Ovary (tissue), 9 donors: Measurements from ENCODE around the gene MRPL50. TPM values are rescaled to one million over a fixed set of nuclear protein-coding genes. Genes with fewer than 3 reads are reported as not detected.

Experiments used
- DNase-seq, 5 donors: peaks; one replicate each; pipeline ENCODE4 v3.0.0-alpha.2; 2019 to 2020
- H3K27ac ChIP-seq, 2 donors: fragments of 200-600 bp; one replicate each; pipeline versions ENCODE4 v1.5.1 to v1.8.0; 2019 to 2022
- H3K27me3 ChIP-seq: fragments of 200-600 bp; one replicate; pipeline ENCODE4 v1.8.0; 2022
- H3K36me3 ChIP-seq: fragments of 200-600 bp; sonication (generic); one replicate; pipeline ENCODE4 v1.5.1; 2019
- H3K4me1 ChIP-seq: one replicate; pipeline ENCODE4 v1.8.1; 2013; ENCODE audit warnings: mild to moderate bottlenecking, moderate library complexity; ENCODE audit not compliant: insufficient read depth
- H3K4me3 ChIP-seq: fragments of 200-600 bp; sonication (generic); one replicate; pipeline ENCODE4 v1.5.1; 2017
- H3K9me3 ChIP-seq, 2 donors: fragments of 200-600 bp in 1 of 2; sonication (generic) in 1 of 2; one replicate each; pipeline versions ENCODE4 v1.5.1 to v1.8.1; 2013 to 2019; ENCODE audit warnings: mild to moderate bottlenecking in 1 of 2, moderate library complexity in 1 of 2
- EP300 ChIP-seq: sonication (generic); formaldehyde crosslinking; IDR thresholded peaks from one replicate; pipeline ENCODE4 v1.6.1; 2017; ENCODE audit warnings: antibody characterized with exemption
- POLR2A ChIP-seq: fragments of 450-650 bp; IDR thresholded peaks from one replicate; pipeline ENCODE4 v1.6.1; 2017; ENCODE audit warnings: antibody characterized with exemption, mild to moderate bottlenecking, moderate library complexity
- WGBS, 3 donors: extraction: QIAGEN DNeasy Blood & Tissue Kit in 1 of 3; methylation state at CpG; one replicate each; pipeline versions ENCODE4 v1.1.5 to v1.1.7; 2013 to 2017; 5-methylcytosine and 5-hydroxymethylcytosine counted together
- intact Hi-C, 4 donors: fragments of 100-400 bp; cut with DNase I; formaldehyde crosslinking; loops; one replicate each; pipeline versions ENCODE4 v1.11.0 to v1.15.1; 2022 to 2023
- polyA plus RNA-seq, 2 donors: library from polyadenylated mRNA; stranded (reverse); fragments of 200-250 nt in 1 of 2; fragments of 350-450 nt in 1 of 2; fragmentation: Illumina TruSeq in 1 of 2; extraction: RNeasy Lipid Tissue Mini Kit (QIAGEN cat#74804) in 1 of 2; gene quantifications; one replicate each; pipeline ENCODE4 v1.2.3, GENCODE V29; 2013 to 2014
- total RNA-seq, 7 donors: library from RNA; depleted of rRNA in 2 of 7; stranded (reverse); fragments of >200 nt in 2 of 7; fragmentation: NEBNext Ultra II Directional in 3 of 7; extraction: Animal tissue kit (Norgen Biotek cat#: 25700) in 3 of 7; gene quantifications; one replicate each; pipeline versions ENCODE4 v1.1.0 to v1.2.4, GENCODE V29; 2016 to 2023
- TF ChIP-seq, protein P1 (sequence below), 3 donors: fragments of 450-650 bp in 2 of 3; fragments of 200-600 bp in 1 of 3; IDR thresholded peaks; one replicate each; pipeline versions ENCODE4 v1.5.1 to v1.8.0; 2016 to 2022; ENCODE audit warnings: antibody characterized with exemption in 3 of 3, mild to moderate bottlenecking in 1 of 3
- donor health status: DM: no; HTN: no; CAD: no; lungs with moderate emphysema.
- donor health status: DM: no; HTN: no; CAD: no.
- donor health status: Bipolar disorder and iron deficiency.
- donor health status: DM: yes; HTN: yes; CAD: no.
- donor health status: DM: no; HTN: no; CAD: no.
- donor health status: DM: yes; HTN: yes; CAD: no.

MRPL50 gene
- total and polyA plus RNA-seq, 9 donors = 9.2 to 16.9 (median 14.2) TPM

DNA sequence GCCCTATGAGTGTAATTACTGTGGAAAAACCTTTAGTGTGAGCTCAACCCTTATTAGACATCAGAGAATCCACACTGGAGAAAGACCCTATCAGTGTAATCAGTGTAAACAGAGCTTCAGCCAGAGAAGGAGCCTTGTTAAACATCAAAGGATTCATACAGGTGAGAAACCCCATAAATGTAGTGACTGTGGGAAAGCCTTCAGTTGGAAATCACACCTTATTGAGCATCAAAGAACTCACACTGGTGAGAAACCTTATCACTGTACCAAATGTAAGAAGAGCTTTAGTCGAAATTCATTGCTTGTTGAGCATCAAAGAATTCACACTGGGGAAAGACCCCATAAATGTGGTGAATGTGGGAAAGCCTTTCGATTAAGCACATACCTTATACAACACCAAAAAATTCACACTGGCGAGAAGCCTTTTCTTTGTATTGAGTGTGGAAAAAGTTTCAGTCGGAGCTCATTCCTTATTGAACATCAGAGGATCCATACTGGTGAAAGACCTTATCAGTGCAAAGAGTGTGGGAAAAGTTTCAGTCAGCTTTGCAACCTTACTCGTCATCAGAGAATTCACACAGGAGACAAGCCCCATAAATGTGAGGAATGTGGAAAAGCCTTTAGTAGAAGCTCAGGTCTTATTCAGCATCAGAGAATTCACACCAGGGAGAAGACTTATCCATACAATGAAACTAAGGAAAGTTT, 10.1 kb upstream of the MRPL50 start:
- Histone ChIP-seq H3K4me1 (no peaks in the 10 kb centered on the region), H3K27ac (no peak overlapping the region), H3K27me3 (no peaks in the 10 kb centered on the region), H3K36me3 (peaks cover 4% of the 10 kb centered on the region), H3K9me3 (peaks cover 14 to 55% of the 10 kb centered on the region in 2 donors), H3K4me3 (no peak overlapping the region)
- intact Hi-C loops = no loop called here
- DNase-seq = no peak
- 96 to 98% (median 97%) methylated on average over 5 of the region's 5 CpGs for WGBS, 3 donors
- TF ChIP-seq POLR2A (no peak), EP300 (no peak)
- TF ChIP-seq, protein P1, sequence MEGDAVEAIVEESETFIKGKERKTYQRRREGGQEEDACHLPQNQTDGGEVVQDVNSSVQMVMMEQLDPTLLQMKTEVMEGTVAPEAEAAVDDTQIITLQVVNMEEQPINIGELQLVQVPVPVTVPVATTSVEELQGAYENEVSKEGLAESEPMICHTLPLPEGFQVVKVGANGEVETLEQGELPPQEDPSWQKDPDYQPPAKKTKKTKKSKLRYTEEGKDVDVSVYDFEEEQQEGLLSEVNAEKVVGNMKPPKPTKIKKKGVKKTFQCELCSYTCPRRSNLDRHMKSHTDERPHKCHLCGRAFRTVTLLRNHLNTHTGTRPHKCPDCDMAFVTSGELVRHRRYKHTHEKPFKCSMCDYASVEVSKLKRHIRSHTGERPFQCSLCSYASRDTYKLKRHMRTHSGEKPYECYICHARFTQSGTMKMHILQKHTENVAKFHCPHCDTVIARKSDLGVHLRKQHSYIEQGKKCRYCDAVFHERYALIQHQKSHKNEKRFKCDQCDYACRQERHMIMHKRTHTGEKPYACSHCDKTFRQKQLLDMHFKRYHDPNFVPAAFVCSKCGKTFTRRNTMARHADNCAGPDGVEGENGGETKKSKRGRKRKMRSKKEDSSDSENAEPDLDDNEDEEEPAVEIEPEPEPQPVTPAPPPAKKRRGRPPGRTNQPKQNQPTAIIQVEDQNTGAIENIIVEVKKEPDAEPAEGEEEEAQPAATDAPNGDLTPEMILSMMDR (IDR thresholded peaks at IDR 0.05) = no peak

DNA sequence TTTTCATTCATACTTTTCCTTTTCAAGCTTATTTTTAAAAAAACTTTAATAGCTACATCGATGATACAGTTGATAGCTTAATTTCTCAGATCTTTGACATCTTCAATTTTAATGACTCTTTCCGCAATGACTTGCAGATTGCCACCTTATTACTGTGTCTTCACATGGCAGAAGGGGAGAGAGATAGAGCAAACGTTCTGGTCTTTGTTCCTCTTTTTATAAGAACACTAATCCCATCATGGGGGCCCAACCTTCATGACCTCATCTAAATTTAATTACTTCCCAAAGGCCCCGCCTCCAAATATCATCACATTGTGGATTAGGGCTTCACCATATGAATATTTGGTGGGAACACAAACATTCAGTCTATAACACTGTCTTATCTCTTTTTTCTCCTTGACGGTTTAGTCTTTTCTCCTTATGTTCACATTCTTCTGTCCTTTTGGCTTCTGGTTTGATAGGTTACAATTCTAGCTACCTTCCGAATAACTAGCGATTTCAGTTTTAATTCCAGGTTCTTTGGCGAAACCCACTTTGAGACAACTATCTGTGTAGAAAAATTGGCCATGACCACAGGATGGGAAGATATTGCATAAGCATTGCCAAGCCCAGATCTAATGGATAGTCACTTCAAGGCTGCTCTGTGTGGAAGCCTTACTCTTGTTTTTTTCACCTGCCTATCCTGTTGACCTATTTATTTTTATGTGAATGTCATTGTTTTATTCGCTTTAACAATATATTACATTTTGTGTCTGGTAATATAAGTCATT, 5.3 kb upstream of the MRPL50 start:
- Histone ChIP-seq H3K27ac (no peak overlapping the region), H3K9me3 (peaks cover 3 to 37% of the 10 kb centered on the region in 2 donors), H3K27me3 (no peaks in the 10 kb centered on the region), H3K4me3 (no peak overlapping the region), H3K36me3 (peaks cover 4% of the 10 kb centered on the region), H3K4me1 (peaks cover 2% of the 10 kb centered on the region)
- DNase-seq = no peak
- TF ChIP-seq EP300 (no peak), POLR2A (no peak)
- TF ChIP-seq, protein P1 (IDR thresholded peaks at IDR 0.05) = no peak
- intact Hi-C loops = no loop called here
- WGBS, 3 donors = 92 to 96% (median 95%) methylated on average over 9 of the region's 9 CpGs

DNA sequence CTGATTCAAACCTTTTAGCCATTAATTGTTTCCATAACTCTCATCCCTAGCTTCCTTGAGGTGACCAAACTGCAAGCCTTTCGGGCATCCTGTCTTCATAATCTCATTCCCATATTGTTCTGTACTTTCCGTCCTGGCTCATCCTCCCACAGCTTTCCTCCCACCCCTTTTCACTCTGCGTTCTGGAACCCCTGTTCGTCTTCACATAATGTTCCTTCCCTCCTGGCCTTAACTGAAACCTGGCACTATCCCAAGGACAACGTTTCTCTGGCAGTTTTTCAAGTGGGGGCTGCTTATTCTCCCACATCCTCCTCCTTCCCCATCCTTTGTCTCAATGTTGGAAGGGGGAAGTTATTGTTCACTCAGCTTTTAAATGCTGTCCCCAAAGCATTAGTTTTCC, 1.7 kb upstream of the MRPL50 start:
- peaks cover 2% of the 10 kb centered on the region for H3K4me1 ChIP-seq
- H3K36me3 ChIP-seq = peaks cover 4% of the 10 kb centered on the region
- 21 to 41% (median 30%) methylated on average over 5 of the region's 5 CpGs for WGBS, 3 donors
- no peaks in the 10 kb centered on the region for H3K27me3 ChIP-seq
- peak in 1 of 5 donors; percentile 36 for DNase-seq
- TF ChIP-seq EP300 (no peak), POLR2A (no peak)
- TF ChIP-seq, protein P1 (IDR thresholded peaks at IDR 0.05) = no peak
- no peak overlapping the region for H3K27ac ChIP-seq
- intact Hi-C loops = no loop called here
- H3K4me3 ChIP-seq = no peak overlapping the region
- H3K9me3 ChIP-seq = peaks cover 3 to 13% of the 10 kb centered on the region in 2 donors

DNA sequence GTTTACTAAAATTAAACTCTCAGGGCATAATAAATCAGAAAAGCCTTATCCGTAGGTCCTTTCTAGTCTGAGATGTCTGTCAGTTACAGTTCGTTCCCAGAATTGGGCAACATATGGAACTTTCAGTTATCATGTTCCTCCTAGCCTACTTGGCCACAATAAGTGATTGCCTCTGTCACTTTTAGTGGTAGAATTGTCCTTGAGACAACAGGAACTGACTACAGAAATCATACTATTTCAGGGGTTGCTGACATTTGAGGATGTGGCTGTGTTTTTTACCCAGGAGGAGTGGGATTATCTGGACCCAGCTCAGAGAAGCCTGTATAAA, 1.2 kb upstream of the MRPL50 start:
- peaks cover 3 to 12% of the 10 kb centered on the region in 2 donors for H3K9me3 ChIP-seq
- H3K4me3 ChIP-seq = peak overlapping the region; percentile 84
- intact Hi-C loops = loop anchor here in 1 of 4 donors (5.0 kb wide), 1 partner anchor 133 kb away; the partner anchor contains the start of gene RNF20
- DNase-seq = no peak
- H3K36me3 ChIP-seq = peaks cover 4% of the 10 kb centered on the region
- WGBS, 3 donors = 4 to 16% (median 8%) methylated on average over 2 of the region's 2 CpGs
- peaks cover 2% of the 10 kb centered on the region for H3K4me1 ChIP-seq
- peak overlapping the region; percentile 70 to 72 for H3K27ac ChIP-seq
- TF ChIP-seq EP300 (no peak), POLR2A (no peak)
- TF ChIP-seq, protein P1 (IDR thresholded peaks at IDR 0.05) = no peak
- no peaks in the 10 kb centered on the region for H3K27me3 ChIP-seq
